Prostate gland (tissue), 2 donors: Measurements from ENCODE around the gene FARS2.

Source experiments
- CTCF ChIP-seq, 4 experiments: fragments of 200-600 bp in 2 of 4; fragments of 450-650 bp in 2 of 4; sonication (generic) in 2 of 4; IDR thresholded peaks; 1 replicate in 3 of 4; 2 replicates in 1 of 4; pipeline ENCODE4 v1.5.1; 2016 to 2019; ENCODE audit warnings: antibody characterized with exemption in 4 of 4, mild to moderate bottlenecking in 2 of 4, moderate library complexity in 2 of 4
- POLR2A ChIP-seq: fragments of 450-650 bp; IDR thresholded peaks from one replicate; pipeline ENCODE4 v1.6.1; 2016; ENCODE audit warnings: antibody characterized with exemption, mild to moderate bottlenecking
- POLR2AphosphoS5 ChIP-seq: sonication (generic); formaldehyde crosslinking; IDR thresholded peaks from one replicate; pipeline ENCODE4 v1.6.1; 2017; ENCODE audit warnings: antibody characterized with exemption

GRCh38 chr6:5772408-5773120, 511.3 kb downstream of the FARS2 start:
- TF ChIP-seq POLR2A (no peak), CTCF (IDR thresholded peaks at IDR 0.05) (no peak), POLR2AphosphoS5 (no peak)
